Pericardium fibroblast (primary cell): ENCODE results near the gene ZDBF2. TPM values are rescaled to one million over a fixed set of nuclear protein-coding genes. Genes with fewer than 3 reads are reported as not detected.

Experiments used
- total RNA-seq: library from RNA; depleted of rRNA; stranded (reverse); fragments of >200 nt; gene quantifications from 2 replicates; pipeline ENCODE4 v1.2.3, GENCODE V29; 2015

Gene ZDBF2
- total RNA-seq: 3.5 and 5.1 TPM in 2 replicates

DNA sequence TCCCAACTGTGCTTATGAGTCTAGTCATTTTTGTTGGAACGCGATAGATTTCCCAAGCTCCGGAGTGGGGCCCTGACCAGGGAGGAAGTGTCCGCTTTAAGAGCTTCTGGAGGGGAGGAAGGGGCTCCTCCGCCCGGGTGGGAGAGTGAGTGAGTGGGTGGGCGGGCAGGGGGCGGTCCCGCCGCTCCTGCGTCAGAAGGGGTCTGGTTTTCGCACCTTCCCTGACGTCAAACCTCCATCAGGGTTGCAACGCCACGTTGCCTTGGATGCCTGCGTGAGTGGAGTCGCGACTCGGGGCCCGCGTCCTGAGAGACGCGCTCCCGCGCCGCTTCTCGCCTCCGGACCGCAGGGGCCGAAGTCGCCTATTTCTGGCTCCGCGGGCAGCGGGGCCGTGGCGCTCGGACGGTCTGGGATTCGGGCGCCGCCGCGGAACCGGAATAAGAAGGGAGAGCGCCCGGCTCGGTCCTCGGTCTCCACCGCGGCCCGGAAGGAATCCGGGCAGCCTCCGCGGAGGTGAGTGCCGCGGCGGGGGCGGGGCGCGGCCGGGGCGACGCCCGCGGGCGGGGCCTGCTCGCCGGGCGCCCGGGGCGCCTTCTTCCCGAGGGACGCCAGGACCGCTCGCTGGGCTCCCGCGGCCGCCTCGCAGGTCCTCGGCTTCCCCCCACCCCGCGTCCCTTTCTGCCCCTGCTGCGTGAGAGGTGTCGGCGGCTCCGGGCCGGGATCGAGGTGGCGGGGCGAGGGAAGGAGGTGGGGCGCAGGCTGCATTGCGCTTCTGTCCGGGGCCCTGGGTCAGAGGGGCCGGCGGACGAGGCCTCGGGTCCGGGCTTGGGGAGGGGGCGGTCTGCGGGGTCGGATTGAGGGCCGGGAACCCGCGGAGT, at the start of gene ZDBF2:
Gene ZDBF2 (plus strand): TSS at position 230 of the 878 bp plus-strand sequence. CDS start 7,187 bp downstream, outside the sequence.

Other genes with a start within 250 kb of the ZDBF2 start
- 4.9 and 6.0 TPM in 2 replicates for gene INO80D, start 188.5 kb upstream of the ZDBF2 start, total RNA-seq
- gene NDUFS1, start 115.2 kb upstream of the ZDBF2 start, total RNA-seq: 36.5 and 45.9 TPM in 2 replicates
- 580 and 786 TPM in 2 replicates for gene EEF1B2, start 114.8 kb upstream of the ZDBF2 start, total RNA-seq
- gene ADAM23, start 168.9 kb downstream of the ZDBF2 start, total RNA-seq: 1.1 and 1.5 TPM in 2 replicates